ENCODE results near the gene SSTR3. TPM values are rescaled to one million over a fixed set of nuclear protein-coding genes. Genes with fewer than 3 reads are reported as not detected.

SSTR3 gene
- total and polyA plus RNA-seq, 4 donors, result not detected

DNA sequence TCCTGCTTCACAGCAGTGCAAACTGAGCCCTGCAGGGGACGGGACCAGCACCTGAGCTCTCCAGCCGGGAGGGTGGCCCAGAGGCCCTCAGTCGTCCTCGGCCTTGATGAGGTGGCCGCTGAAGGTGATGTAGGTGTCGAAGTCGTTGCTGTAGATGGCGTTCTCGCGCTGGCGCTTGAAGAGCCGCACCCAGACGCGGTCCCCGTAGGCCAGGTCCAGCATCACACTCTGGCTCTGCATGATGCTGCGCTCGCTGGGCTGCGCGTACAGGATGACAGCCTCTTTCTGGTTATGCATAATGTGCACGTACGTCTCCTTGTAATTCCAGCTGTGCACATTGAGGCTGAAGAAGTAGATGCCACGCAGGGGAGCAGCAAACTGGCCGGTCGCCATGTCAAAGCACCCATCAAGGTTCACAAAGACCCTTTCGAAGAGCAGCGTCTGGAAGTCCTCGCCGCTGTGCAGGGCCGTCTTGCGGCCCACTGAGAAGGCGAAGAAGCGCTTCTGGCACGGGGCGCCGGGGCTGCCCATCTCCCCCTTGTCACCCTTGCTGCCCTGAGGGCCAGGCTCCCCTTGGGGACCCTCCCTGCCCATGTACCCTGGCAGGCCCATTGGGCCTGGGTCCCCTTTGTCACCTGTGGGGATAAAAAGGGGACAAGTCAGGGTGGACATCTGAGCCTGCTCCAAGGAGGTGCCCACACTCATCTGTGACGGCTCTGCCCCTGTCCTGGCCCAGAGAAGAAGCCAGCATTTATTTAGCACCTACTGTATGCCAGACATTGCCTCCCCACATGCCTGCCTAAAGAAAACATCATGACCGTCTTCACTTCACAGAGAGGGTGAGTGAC is 30.0 kb downstream of the SSTR3 start:
- peak; percentile 42 to 53 for DNase-seq
- no peaks in the 10 kb centered on the region for H3K27me3 ChIP-seq (ENCODE audit: control insufficient read depth in 1 of 2, insufficient read depth in 2 of 2, low read length in 1 of 2)
- no peaks in the 10 kb centered on the region for H3K36me3 ChIP-seq (ENCODE audit: control insufficient read depth in 1 of 2, insufficient read depth in 2 of 2, low read length in 1 of 2)
- no peak overlapping the region for H3K4me3 ChIP-seq (ENCODE audit: low read length in 2 of 2)
- ATAC-seq (ENCODE audit: low FRiP score), result no peak
- no peaks in the 10 kb centered on the region for H3K9me3 ChIP-seq (ENCODE audit: control insufficient read depth, low read length)
- no peaks in the 10 kb centered on the region for H3K4me1 ChIP-seq (ENCODE audit: control insufficient read depth in 1 of 2, insufficient read depth in 2 of 2, low read length in 2 of 2)
- 83 to 92% methylated on average over 37 of the region's 37 CpGs for WGBS, 2 donors
- no peak overlapping the region for H3K27ac ChIP-seq (ENCODE audit: low read depth in 1 of 2, low read length in 2 of 2)
- intact Hi-C loops (cut with DNase I), result no loop called here

DNA sequence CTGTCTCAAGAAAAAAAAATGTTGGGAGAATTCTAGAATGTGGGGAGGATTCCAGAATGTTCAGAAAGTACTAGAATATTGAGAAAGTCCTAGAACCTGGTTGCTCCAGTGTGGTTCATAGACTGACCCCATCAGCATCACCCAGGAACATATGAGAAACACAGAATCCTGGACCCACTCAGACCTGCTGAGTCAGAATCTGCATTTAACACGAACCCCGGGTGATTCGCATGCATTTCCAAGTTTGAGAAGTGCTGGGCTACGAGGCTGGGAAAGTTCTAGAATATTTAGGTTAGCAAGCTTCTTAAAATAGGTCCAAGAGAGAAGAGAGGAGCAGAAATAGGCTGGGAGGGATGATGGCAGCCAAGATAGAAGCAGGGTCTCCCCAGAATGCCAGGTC is 30.6 kb downstream of the SSTR3 start:
- ATAC-seq (ENCODE audit: low FRiP score) (no peak), DNase-seq (no peak)
- H3K4me1 ChIP-seq (ENCODE audit: control insufficient read depth in 1 of 2, insufficient read depth in 2 of 2, low read length in 2 of 2), result no peaks in the 10 kb centered on the region
- H3K27ac ChIP-seq (ENCODE audit: low read depth in 1 of 2, low read length in 2 of 2), result no peak overlapping the region
- no peaks in the 10 kb centered on the region for H3K27me3 ChIP-seq (ENCODE audit: control insufficient read depth in 1 of 2, insufficient read depth in 2 of 2, low read length in 1 of 2)
- intact Hi-C loops (cut with DNase I), result no loop called here
- 59 to 78% methylated on average over 4 of the region's 4 CpGs for WGBS, 2 donors
- no peaks in the 10 kb centered on the region for H3K9me3 ChIP-seq (ENCODE audit: control insufficient read depth, low read length)
- H3K36me3 ChIP-seq (ENCODE audit: control insufficient read depth in 1 of 2, insufficient read depth in 2 of 2, low read length in 1 of 2), result no peaks in the 10 kb centered on the region
- no peak overlapping the region for H3K4me3 ChIP-seq (ENCODE audit: low read length in 2 of 2)

DNA sequence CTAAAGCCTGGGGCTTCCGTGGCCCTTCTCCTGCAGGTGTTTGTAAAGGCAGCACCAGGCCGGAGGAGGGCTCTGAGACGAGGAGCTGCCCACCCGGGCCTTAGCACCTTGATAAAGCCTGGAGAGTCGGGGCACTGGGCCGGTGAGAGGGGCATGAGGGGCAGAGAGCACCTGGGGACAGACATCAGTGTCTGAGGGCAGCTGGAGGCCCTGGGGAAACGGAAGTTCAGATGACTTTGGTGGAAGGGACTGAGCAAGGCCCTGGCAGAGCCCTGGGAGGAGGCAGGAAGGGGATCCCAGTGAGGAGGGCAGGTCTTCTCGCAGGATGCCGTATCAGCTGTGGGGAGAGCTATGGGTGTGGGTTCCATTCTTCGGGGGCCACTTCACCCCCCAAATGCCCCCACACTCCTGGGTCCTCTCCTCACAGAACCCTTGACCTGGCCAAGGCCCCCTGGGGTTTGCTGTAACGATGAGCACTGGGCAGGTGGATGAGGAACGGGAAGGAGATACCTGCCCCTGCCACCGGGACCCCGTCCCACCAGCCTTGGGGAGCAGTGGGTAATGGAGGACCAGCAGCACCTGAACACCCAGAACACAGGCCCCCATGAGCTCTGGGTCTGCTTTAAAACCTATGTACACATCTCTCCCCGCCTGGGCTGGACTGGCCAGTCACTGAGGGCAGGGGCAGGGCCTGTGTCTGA is 31.6 kb downstream of the SSTR3 start:
- ATAC-seq (ENCODE audit: low FRiP score) (no peak), DNase-seq (peak; percentile 42 to 70)
- 93 to 94% methylated on average over 15 of the region's 15 CpGs for WGBS, 2 donors
- intact Hi-C loops (cut with DNase I), result no loop called here
- Histone ChIP-seq H3K27me3 (ENCODE audit: control insufficient read depth in 1 of 2, insufficient read depth in 2 of 2, low read length in 1 of 2) (no peaks in the 10 kb centered on the region), H3K4me1 (ENCODE audit: control insufficient read depth in 1 of 2, insufficient read depth in 2 of 2, low read length in 2 of 2) (no peaks in the 10 kb centered on the region), H3K27ac (ENCODE audit: low read depth in 1 of 2, low read length in 2 of 2) (no peak overlapping the region), H3K9me3 (ENCODE audit: control insufficient read depth, low read length) (no peaks in the 10 kb centered on the region), H3K4me3 (ENCODE audit: low read length in 2 of 2) (no peak overlapping the region), H3K36me3 (ENCODE audit: control insufficient read depth in 1 of 2, insufficient read depth in 2 of 2, low read length in 1 of 2) (no peaks in the 10 kb centered on the region)

DNA sequence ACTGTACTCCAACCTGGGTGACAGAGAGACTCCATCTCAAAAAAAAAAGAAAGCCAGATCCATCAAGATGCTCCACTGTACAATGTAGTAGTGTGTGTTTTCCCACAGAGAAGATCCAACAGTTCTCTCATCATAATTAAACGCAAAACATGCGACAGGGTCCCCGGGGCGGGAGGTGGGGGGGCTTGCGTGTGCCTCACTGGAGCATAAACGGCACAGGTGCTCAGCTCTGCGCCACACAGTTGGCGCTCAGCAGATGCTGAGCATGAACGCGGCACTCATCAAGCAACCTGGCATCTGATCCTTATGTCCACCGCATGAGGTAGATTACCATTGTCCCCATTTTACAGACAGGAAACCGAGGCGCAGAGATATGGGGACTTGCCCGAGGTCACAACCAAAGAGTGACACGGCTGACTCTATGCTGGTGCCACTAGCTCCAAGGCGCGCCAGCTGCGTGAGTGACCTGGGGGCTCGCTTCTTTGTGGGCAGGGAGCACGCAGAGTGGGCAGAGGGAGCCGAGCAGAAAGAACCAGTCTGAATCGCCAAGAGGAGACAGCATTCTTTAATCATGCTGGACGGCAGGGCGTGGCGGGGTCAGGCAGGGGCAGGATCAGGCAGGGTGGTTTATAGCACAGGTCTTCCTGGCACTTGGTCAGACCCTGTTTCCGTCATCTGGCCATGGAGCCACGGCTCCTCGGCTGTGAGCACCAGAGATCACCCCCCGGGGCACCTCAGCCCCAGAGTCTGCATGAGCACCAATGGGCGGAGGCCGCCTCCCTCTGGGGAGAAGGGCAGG is 32.5 kb downstream of the SSTR3 start:
- Histone ChIP-seq H3K9me3 (ENCODE audit: control insufficient read depth, low read length) (no peaks in the 10 kb centered on the region), H3K27me3 (ENCODE audit: control insufficient read depth in 1 of 2, insufficient read depth in 2 of 2, low read length in 1 of 2) (no peaks in the 10 kb centered on the region), H3K4me3 (ENCODE audit: low read length in 2 of 2) (no peak overlapping the region), H3K27ac (ENCODE audit: low read depth in 1 of 2, low read length in 2 of 2) (no peak overlapping the region), H3K4me1 (ENCODE audit: control insufficient read depth in 1 of 2, insufficient read depth in 2 of 2, low read length in 2 of 2) (no peaks in the 10 kb centered on the region), H3K36me3 (ENCODE audit: control insufficient read depth in 1 of 2, insufficient read depth in 2 of 2, low read length in 1 of 2) (no peaks in the 10 kb centered on the region)
- 90 to 96% methylated on average over 31 of the region's 31 CpGs for WGBS, 2 donors
- intact Hi-C loops (cut with DNase I), result no loop called here
- peak; percentile 43 to 59 for DNase-seq
- no peak for ATAC-seq (ENCODE audit: low FRiP score)

DNA sequence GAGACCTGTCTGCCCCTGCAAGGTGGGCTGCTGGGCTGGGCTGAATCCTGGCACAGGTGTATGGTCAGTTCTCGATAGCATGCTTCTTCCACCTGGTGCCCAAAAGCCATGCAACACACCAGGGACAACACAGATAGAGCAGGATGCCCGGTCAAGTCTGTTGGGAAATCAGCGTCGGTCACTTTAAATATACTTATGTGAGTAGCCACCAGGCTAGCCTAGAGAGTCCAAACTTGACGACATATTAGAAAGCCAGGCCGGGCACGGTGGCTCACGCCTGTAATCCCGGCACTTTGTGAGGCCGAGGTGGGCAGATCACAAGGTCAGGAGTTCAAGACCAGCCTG is 33.2 kb downstream of the SSTR3 start:
- Histone ChIP-seq H3K4me1 (ENCODE audit: control insufficient read depth in 1 of 2, insufficient read depth in 2 of 2, low read length in 2 of 2) (no peaks in the 10 kb centered on the region), H3K27me3 (ENCODE audit: control insufficient read depth in 1 of 2, insufficient read depth in 2 of 2, low read length in 1 of 2) (no peaks in the 10 kb centered on the region), H3K9me3 (ENCODE audit: control insufficient read depth, low read length) (no peaks in the 10 kb centered on the region), H3K4me3 (ENCODE audit: low read length in 2 of 2) (no peak overlapping the region), H3K27ac (ENCODE audit: low read depth in 1 of 2, low read length in 2 of 2) (no peak overlapping the region), H3K36me3 (ENCODE audit: control insufficient read depth in 1 of 2, insufficient read depth in 2 of 2, low read length in 1 of 2) (no peaks in the 10 kb centered on the region)
- DNase-seq, result peak in 1 of 2 donors; percentile 46
- no peak for ATAC-seq (ENCODE audit: low FRiP score)
- intact Hi-C loops (cut with DNase I), result no loop called here
- 96% methylated on average over 10 of the region's 10 CpGs for WGBS, 2 donors

DNA sequence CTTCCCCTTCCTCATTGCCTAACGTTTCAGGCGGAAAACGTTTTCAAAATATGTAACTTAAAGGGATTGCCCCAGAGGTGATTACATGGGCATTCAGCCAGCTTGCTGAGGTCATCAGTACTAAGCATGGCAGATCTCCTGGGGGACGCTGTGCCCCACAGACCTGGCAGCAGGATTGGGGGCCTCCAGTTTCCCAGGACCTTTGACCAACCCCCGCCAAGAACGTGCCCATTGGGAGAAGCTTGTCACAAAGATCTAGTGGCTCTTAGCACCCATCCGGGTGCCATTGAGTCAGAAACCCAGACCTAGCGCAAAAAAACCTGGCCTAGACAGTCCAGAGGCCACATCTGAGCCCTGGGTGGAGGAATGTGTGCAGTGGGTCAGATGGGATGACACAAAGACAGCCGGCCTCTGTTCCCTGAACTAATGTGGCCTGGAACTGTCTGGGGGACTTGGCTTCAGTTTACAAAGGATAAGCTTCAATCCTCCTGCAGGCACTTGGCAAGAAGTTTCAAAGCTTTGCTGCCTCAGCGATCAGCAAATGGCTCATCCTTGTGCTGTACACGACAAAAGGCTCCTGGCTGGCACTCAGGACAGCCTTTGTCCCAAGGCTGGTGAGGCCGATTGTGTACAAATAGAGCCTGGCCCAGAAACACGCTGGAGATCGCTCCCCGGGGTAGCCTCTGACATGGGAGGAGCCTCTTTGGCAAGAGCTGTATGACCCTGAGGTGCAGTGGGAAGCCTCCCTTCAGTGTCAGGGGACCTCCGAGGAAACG is 33.7 kb downstream of the SSTR3 start:
- 68 to 78% methylated on average over 17 of the region's 17 CpGs for WGBS, 2 donors

DNA sequence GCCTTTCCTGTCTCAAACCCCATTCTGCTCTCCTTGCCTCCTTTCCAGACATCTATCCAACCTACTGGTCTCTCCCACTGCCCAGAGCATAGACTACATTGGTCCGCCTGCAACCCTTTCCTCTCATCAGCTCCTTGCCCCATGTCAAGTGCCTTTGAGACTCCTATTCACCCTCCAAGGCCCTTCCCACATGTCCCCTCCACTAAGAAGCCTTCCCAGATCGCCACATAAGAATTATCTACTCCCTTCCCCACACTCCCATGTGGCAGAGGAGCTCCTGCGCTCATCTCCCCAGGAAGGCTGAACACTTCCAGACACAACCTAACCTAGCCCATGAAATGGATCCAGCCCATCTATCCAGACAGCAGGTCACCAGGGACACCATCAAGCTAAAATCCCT is 34.5 kb downstream of the SSTR3 start:
- Histone ChIP-seq H3K27me3 (ENCODE audit: control insufficient read depth in 1 of 2, insufficient read depth in 2 of 2, low read length in 1 of 2) (no peaks in the 10 kb centered on the region), H3K4me3 (ENCODE audit: low read length in 2 of 2) (no peak overlapping the region), H3K27ac (ENCODE audit: low read depth in 1 of 2, low read length in 2 of 2) (no peak overlapping the region), H3K9me3 (ENCODE audit: control insufficient read depth, low read length) (no peaks in the 10 kb centered on the region), H3K4me1 (ENCODE audit: control insufficient read depth in 1 of 2, insufficient read depth in 2 of 2, low read length in 2 of 2) (no peaks in the 10 kb centered on the region), H3K36me3 (ENCODE audit: control insufficient read depth in 1 of 2, insufficient read depth in 2 of 2, low read length in 1 of 2) (no peaks in the 10 kb centered on the region)
- WGBS, 2 donors, result 96 to 97% methylated on average over 3 of the region's 3 CpGs
- no peak for ATAC-seq (ENCODE audit: low FRiP score)
- DNase-seq, result no peak
- intact Hi-C loops (cut with DNase I), result no loop called here

More for the DNA sequence above, 33.7 kb downstream of the SSTR3 start:
- ATAC-seq (ENCODE audit: low FRiP score) (no peak), DNase-seq (peak; percentile 44 to 71)
- no peaks in the 10 kb centered on the region for H3K36me3 ChIP-seq (ENCODE audit: control insufficient read depth in 1 of 2, insufficient read depth in 2 of 2, low read length in 1 of 2)
- no peaks in the 10 kb centered on the region for H3K27me3 ChIP-seq (ENCODE audit: control insufficient read depth in 1 of 2, insufficient read depth in 2 of 2, low read length in 1 of 2)
- H3K27ac ChIP-seq (ENCODE audit: low read depth in 1 of 2, low read length in 2 of 2), result no peak overlapping the region
- no peaks in the 10 kb centered on the region for H3K9me3 ChIP-seq (ENCODE audit: control insufficient read depth, low read length)
- no peaks in the 10 kb centered on the region for H3K4me1 ChIP-seq (ENCODE audit: control insufficient read depth in 1 of 2, insufficient read depth in 2 of 2, low read length in 2 of 2)
- intact Hi-C loops (cut with DNase I), result no loop called here
- no peak overlapping the region for H3K4me3 ChIP-seq (ENCODE audit: low read length in 2 of 2)

DNA sequence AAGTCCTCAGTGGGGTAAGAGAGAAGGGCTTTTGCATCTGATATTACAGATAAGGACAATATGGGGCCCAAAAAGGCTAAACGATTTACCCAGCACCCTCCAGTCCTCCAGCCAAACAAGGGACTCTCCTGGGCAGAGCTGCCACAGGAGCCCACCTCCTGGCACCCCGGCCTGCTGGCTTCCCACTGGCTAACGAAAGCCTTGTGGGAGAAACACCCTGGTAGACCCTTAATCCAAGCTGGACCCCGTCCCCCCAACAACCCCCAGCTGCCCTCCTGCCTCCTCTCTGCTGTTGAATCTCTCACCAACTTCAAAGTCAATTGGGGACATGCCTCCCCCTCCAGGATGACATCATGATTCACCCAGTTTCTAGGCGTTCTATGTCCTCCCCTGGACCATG is 35.1 kb downstream of the SSTR3 start:
- no peak for ATAC-seq (ENCODE audit: low FRiP score)
- no peak overlapping the region for H3K27ac ChIP-seq (ENCODE audit: low read depth in 1 of 2, low read length in 2 of 2)
- no peaks in the 10 kb centered on the region for H3K4me1 ChIP-seq (ENCODE audit: control insufficient read depth in 1 of 2, insufficient read depth in 2 of 2, low read length in 2 of 2)
- 67 to 87% methylated on average over 5 of the region's 5 CpGs for WGBS, 2 donors
- intact Hi-C loops (cut with DNase I), result no loop called here
- H3K27me3 ChIP-seq (ENCODE audit: control insufficient read depth in 1 of 2, insufficient read depth in 2 of 2, low read length in 1 of 2), result no peaks in the 10 kb centered on the region
- H3K36me3 ChIP-seq (ENCODE audit: control insufficient read depth in 1 of 2, insufficient read depth in 2 of 2, low read length in 1 of 2), result no peaks in the 10 kb centered on the region
- peak; percentile 35 to 38 for DNase-seq
- no peak overlapping the region for H3K4me3 ChIP-seq (ENCODE audit: low read length in 2 of 2)
- no peaks in the 10 kb centered on the region for H3K9me3 ChIP-seq (ENCODE audit: control insufficient read depth, low read length)
